Endometrial microvascular endothelial cells (primary cell): Measurements from ENCODE around the gene MIR17HG. TPM values are rescaled to one million over a fixed set of nuclear protein-coding genes. Genes with fewer than 3 reads are reported as not detected.

Source experiments
- in situ Hi-C: cut with HindIII; loops from 2 replicates; pipeline ENCODE4 v1.10.0; 2017; ENCODE audit warnings: low sequenced_read_pairs, low pct_unique_long_range_greater_than_20kb; ENCODE audit errors: inconsistent ontology term
- total RNA-seq: library from RNA; depleted of rRNA; stranded (reverse); fragments of >200 nt; gene quantifications from one replicate; pipeline ENCODE4 v1.2.3, GENCODE V29; 2015; ENCODE audit errors: inconsistent ontology term

MIR17HG gene
- total RNA-seq, 1 donor from 2014 or later = 3.7 TPM

- in situ Hi-C loops = no loop called here
Measured at GRCh38 chr13:91359631-91360030, 12.1 kb downstream of the MIR17HG start.

DNA sequence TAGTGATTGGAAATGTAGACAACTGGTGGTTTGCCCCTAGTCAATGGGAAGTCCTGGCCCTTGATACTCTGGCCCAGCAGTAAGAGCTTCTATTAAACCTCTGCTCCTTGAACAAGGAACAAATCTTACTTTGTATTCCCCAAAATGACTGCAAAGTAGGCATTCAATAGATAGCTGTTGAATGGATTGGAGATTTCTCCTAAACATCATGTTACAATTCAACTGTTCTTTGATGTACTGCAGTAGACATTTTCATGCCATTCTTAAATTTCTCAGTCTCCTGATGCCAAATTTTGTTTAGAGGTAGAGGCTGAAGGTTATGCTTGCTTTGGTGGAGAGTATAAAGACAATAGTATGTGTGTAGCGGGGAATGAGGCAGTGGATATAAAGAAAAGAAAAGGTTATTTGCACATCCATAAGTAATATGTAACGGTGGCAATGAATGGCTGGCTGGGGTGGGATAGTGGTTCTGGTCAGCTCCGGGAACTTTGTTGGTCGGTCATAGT is 12.8 kb downstream of the MIR17HG start:
- in situ Hi-C loops = no loop called here

DNA sequence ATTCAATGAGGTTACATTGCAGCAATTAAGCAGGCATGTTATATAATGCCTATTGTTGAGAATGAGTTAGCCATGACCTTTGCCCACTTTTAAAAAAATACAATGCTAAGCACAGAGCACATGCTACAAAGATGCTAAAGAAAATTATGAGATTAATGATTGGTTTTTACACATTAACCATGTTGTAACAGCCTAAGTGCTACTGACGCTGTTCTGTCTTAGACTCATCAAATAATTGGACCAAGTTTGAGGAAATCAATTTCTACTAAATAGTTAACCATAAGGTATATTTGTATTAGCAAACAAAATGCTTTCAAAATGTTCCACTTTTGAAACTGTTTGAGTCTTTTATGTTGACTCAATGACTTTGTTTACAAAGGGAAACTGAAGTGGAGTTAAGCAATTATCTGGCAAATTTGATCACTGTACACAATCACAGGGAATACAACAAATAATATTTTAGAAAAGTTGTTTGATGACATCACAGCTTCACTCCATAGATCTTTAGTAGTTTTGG is 14.3 kb downstream of the MIR17HG start:
- in situ Hi-C loops = no loop called here

DNA sequence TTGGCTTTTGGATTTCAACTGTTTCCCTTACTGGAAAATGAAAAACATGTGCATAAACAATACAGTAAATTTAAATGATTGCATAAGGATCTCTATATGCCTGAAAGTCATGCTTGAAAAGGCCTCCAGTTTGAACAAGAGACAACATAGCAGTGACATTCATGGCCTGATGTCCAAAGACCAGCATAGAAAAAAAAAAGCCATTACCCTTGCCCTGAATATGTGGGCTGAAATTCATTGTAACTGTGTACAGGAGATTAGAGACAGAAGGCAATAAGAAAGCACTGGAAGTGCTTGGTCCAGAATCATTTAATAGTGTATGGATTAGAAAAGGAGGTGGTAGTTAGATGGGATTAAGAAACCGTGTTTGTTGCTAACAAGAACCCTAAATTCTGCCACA is 15.4 kb downstream of the MIR17HG start:
- in situ Hi-C loops = no loop called here

DNA sequence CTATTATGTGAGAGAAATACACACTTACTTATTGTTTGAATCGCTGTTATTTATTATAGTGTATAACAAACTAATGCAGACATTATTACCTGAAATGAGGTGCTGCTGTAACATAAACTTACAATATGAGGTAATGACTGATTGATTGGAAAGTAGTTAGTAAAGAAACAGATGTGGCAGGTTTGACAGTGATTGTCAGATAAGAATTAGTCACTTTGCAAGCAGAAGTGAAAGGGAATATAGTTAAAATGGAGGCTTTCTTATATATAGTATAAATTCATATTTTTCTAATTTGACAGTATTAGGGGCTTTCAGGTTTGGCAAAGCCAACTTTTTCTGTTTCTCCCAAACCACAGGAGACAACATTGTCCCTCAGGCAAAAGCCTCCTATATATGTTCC is 20.6 kb downstream of the MIR17HG start:
- in situ Hi-C loops = no loop called here

DNA sequence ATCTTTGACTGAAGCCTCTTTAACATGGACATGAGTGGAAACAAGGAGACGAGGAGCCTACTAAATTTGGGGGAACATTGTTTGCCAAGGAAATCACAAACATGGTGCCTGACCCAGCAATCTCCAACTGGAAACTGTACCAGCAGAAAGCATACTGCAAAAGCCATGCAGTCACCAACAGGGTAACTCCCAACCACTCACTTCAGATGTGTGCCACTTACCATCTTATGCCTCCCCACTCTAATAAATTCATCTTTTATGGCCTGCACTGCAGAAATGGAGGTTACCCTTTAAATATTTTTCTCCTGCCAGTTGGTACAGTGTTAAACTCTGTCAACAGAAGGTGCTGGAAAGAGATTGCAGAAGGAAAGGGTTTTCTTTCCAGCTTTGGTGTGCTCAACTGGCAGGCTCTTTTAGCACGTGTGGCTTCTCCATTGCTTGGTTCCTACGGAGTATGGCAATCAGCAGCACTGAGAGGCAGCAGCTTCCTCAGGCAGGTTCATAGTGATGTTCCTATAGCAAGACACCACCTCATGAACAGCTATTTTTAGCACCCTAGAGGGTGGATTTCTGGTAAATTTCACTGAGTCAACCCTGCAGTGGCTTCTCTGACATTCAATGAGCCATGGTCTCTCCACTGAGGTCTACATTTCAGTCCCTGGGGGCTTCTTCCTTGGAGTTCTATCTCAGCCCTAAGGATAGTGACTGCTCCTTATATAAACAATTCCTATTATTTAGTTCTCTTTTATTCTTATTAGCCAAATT is 21.4 kb downstream of the MIR17HG start:
- in situ Hi-C loops = no loop called here

DNA sequence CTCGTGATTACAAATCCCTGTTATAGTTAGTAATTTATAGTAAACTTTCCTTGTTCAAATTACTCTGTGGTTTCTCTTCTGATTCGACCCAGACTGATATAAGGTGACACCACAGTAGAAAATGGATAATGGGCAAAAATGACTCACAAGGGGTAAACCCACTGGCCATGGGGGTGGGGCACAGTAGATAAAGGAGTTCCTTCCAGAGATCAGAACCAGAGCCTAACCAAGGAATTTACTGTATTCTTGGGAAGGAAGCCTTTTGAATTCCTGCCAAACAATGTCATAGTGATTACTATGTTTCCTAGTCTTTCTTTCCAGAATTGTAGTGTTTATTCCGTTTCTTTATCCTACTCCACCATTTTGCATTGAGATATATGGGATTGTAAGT is 21.9 kb downstream of the MIR17HG start:
- in situ Hi-C loops = no loop called here

GRCh38 chr13:91370501-91370900 is 23.0 kb downstream of the MIR17HG start:
- in situ Hi-C loops = no loop called here

DNA sequence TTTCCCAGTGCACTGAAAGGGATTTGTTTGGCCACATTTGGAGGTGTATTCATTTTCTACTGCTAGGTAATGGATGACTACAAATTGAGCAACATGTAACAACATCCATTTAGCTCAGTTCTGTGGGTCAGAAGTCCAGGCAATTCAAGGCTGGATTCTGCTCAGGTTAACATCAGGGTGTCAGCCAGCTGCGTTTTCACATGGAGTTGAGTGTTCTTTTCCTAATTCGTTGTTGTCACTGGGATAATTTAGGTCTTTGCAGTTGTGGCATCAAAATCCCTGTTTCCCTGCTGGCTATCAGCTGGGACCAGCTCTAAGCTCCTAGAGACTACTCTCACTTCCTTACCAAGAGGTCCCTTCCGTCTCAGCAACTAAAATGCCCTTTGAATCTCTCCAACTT is 25.4 kb downstream of the MIR17HG start:
- in situ Hi-C loops = no loop called here

- in situ Hi-C loops = no loop called here
Measured at GRCh38 chr13:91375116-91375729, 27.7 kb downstream of the MIR17HG start.

DNA sequence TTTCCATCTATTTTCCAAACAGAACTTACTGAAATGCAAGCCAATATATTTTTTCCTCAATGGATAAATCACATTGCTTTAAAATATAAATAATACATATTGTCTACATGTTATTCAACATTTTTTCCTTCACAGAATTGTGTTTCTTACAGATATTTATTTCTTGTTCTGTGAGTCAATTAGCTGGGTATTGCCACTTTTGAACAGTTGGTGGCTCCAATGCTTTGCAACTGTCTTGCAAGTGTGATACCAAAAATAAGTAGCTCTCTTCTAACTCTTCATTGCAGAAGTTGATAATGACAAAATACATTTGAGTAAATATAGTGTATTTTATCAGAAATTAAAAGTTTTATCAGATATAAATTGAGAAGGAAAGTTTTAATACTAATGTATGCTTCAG is 33.9 kb downstream of the MIR17HG start:
- in situ Hi-C loops = no loop called here

DNA sequence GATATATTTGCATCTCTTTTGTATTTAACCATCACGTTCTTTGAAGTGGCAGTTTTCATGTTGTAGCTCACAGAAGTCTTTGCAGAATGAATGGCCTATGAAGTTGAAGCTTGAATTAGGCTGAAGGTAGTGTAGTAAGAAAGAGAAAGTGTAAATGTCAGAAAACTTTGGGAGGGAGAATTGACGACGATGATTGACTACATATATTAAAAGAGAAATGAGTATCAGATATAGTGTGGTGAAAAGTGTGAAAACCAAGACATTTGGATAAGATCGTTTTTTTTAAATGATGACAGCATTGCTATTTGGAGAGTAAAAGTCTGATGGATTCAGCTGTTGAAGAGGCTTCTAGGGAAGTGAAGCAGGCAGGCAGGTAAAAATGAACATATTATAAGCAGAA is 36.3 kb downstream of the MIR17HG start:
- in situ Hi-C loops = no loop called here

- in situ Hi-C loops = no loop called here
Measured at GRCh38 chr13:91384896-91385295, 37.4 kb downstream of the MIR17HG start.

DNA sequence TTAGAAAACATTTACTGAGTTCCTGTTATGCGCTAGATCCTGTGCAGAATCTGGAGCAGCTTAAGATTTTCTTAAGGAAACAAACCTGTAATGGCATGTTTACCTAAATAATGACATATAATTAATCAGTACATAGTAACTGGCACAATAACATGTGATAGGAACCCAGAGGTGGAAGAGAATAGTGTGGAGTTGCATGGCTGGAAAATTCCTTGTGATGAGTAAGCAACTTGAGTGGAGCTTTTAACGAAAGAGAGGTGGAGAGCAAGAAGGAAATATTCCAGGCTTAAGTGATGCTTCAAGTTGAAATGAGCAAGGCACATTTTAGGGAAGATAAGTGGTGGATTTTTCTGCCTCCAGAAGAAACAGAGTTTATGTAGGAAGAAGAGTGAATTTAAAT is 41.7 kb downstream of the MIR17HG start:
- in situ Hi-C loops = no loop called here

DNA sequence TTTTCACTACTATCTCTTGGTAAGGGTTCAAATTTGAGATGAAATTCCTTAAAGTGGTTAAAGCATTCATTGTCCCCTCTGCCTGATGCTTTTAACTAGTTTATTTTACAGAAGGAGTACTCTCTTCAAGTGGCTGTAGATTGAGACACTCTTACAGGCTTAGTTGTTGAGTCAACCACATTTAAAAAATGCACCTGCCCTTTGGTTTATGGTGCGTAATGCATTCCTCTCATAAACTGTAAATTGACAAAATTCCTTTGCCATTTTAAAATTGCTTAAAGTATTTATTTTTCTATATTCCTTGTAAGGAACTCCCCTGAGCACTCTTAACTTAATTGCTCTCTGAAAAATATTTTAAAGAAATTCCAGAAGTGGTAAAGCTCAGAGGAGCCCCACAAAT is 50.1 kb downstream of the MIR17HG start:
- in situ Hi-C loops = no loop called here

DNA sequence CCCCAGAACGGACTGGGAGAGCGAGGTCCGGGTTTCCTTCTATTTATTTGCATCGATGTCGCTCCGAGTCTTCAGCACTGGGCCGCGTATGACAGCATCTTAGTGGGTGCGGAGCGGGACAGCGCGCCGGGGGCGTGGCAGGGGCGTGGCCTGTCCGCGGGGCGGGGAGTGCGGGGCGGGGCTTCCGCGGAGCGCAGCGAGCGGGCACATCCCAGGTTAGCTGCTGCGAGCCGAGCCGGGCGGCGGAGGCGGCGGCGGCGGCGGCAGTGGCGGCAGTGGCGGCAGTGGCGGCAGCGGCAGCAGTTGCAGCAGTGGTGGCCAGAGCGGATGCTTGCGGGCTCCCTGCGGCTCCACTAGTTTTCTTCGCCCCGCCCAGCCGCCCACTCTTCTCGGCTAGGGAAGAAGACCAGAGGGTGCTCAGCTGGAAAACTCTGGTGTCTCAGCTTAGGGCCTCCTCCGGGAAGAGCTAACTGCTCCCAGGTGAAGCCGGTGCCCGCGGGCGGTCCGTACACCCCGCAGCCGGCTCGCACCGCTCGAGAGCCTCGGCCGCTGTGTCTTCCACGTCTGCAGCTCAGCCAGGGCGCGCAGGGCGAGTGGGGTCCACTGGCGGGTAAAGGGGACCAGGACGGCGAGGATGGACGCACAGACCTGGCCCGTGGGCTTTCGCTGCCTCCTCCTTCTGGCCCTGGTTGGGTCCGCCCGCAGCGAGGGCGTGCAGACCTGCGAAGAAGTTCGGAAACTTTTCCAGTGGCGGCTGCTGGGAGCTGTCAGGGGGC is 51.1 kb downstream of the MIR17HG start, which contains the start of gene GPC5:
Gene GPC5, plus strand, starts transcription at position 209 of the 776 bp plus-strand sequence.
- in situ Hi-C loops = no loop called here

DNA sequence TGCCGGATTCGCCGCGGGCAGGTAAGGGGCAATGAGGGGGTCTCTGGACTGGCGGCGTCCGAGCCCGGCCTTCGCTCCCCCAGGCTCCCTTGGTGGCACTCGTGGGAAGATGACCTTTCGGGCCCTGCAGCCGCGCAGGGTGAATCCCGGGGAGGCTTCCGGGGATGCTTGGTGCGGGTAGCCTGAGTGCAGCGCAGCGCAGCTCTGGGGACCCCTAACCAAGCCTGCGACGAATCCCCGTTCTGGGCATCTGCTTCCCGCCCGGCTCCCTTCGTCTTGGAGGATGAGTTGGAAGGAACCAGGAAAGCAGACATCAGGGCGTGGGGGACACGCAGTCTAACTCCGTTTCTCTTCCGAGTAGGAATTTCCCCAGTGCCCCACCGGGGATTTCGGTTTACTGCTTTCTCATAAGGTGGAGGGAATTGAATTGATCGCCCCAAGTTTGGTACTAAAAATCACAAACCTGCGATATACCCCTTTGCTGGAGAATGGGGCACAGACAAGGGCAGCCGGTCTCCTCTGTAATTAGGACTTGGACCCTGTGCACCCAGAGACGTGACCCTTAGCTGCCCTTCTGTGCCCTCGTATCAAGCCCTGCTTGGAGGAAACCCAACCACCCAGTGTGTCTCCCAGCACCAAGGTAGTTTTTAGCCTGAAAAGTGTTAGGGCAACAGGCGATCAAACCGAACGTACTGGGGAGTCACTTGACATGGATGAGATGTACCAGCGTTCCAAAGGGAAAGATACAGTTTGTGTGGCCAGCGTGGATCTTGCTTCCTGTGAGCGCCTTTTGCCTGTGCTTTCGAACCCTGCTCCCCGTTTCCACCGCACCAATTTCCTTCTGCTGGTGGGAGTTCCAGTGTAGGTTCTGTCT is 51.9 kb downstream of the MIR17HG start:
- in situ Hi-C loops = no loop called here

GRCh38 chr13:91400063-91400399 is 52.5 kb downstream of the MIR17HG start:
- in situ Hi-C loops = no loop called here

GRCh38 chr13:91400671-91401070 is 53.2 kb downstream of the MIR17HG start:
- in situ Hi-C loops = no loop called here
